ENCODE measurements around the gene FAM149B1. TPM values are rescaled to one million over a fixed set of nuclear protein-coding genes. Genes with fewer than 3 reads are reported as not detected.

FAM149B1 gene
- polyA plus RNA-seq, 6 donors from 2014 or later = 5.0 to 6.7 (median 5.8) TPM

GRCh38 chr10:73190188-73190587, 22.3 kb downstream of the FAM149B1 start:
- Mint-ChIP-seq H3K9me3 (no peaks in the 10 kb centered on the region), H3K27ac (no peak overlapping the region), H3K27me3 (no peaks in the 10 kb centered on the region), H3K36me3 (no peaks in the 10 kb centered on the region), H3K4me1 (no peaks in the 10 kb centered on the region), H3K4me3 (no peak overlapping the region)
- no peak for ATAC-seq (ENCODE audit: low read depth in 2 of 2)
- no peak for DNase-seq

DNA sequence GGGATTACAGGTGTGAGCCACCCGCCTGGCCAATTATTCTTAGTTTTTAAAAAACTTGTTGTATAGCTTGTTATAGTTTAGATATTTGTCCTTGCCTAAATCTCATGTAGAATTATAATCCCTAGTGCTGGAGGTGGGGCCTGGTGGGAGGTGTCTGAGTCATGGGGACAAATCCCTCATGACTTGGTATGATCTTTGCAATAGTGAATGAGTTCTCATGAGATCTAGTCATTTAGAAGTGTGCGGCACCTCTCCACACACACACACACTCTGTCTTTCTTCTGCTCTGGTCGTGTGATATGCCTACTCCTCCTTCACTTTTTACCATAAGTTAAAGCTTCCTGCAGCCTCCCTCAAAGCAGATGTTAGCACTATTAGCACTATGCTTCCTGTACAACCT, 37.2 kb downstream of the FAM149B1 start:
- peaks cover 0 to 10% of the 10 kb centered on the region in 2 donors for H3K36me3 Mint-ChIP-seq
- peaks cover 0 to 5% (median 0%) of the 10 kb centered on the region in 7 donors for H3K9me3 Mint-ChIP-seq
- DNase-seq (no peak), ATAC-seq (ENCODE audit: low read depth in 2 of 2) (no peak)
- H3K27me3 Mint-ChIP-seq = no peaks in the 10 kb centered on the region
- H3K4me1 Mint-ChIP-seq = no peaks in the 10 kb centered on the region
- no peak overlapping the region for H3K27ac Mint-ChIP-seq
- H3K4me3 Mint-ChIP-seq = no peak overlapping the region

DNA sequence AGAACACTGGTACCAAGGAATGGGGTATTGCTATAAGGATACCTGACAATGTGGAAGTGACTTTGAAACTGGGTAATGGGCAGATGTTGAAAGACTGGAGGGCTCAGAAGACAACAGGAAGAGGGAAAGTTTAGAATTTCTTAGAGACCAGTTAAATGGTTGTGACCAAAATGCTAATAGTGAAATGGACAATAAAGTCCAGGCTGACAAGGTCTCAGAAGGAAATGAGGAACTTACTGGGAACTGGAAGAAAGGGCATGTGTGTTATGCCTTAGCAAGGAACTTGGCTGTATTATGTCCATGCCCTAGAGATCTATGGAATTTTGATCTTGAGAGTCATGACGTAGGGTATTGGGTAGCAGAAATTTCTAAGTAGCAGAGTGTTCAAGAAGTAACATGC, 38.0 kb downstream of the FAM149B1 start:
- ATAC-seq (ENCODE audit: low read depth in 2 of 2) = no peak

DNA sequence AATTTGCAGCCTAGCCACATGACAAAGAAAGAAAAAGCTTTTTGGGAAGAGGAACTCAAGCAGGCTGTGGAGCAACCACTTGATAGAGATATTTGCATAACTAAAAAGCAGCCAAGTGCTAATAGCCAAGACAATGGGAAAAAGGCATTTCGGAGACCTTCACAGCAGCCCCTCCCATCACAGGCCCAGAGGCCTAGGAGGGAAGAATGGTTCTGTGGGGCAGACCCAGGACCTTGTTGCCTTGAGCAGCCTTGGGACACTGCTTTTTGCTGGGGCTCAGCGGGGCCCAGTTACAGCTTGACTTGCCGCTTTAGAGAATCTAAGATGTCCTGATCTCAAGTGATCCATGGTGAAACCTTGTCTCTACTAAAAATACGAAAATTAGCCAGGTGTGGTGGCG, 38.5 kb downstream of the FAM149B1 start:
- no peaks in the 10 kb centered on the region for H3K27me3 Mint-ChIP-seq
- peaks cover 0 to 5% (median 0%) of the 10 kb centered on the region in 7 donors for H3K9me3 Mint-ChIP-seq
- H3K4me3 Mint-ChIP-seq = no peak overlapping the region
- H3K4me1 Mint-ChIP-seq = no peaks in the 10 kb centered on the region
- no peak overlapping the region for H3K27ac Mint-ChIP-seq
- no peak for DNase-seq
- peaks cover 0 to 10% of the 10 kb centered on the region in 2 donors for H3K36me3 Mint-ChIP-seq
- no peak for ATAC-seq (ENCODE audit: low read depth in 2 of 2)

More for the DNA sequence above, 38.0 kb downstream of the FAM149B1 start:
- Mint-ChIP-seq H3K27me3 (no peaks in the 10 kb centered on the region), H3K9me3 (peaks cover 0 to 5% (median 0%) of the 10 kb centered on the region in 7 donors), H3K27ac (no peak overlapping the region), H3K4me1 (no peaks in the 10 kb centered on the region), H3K36me3 (peaks cover 0 to 5% of the 10 kb centered on the region in 2 donors), H3K4me3 (no peak overlapping the region)
- DNase-seq = no peak

- Mint-ChIP-seq H3K27ac (no peak overlapping the region), H3K9me3 (peaks cover 0 to 5% (median 0%) of the 10 kb centered on the region in 7 donors), H3K27me3 (no peaks in the 10 kb centered on the region), H3K4me3 (no peak overlapping the region), H3K36me3 (peaks cover 0 to 15% of the 10 kb centered on the region in 2 donors), H3K4me1 (no peaks in the 10 kb centered on the region)
- no peak for ATAC-seq (ENCODE audit: low read depth in 2 of 2)
- DNase-seq = no peak
These were observed 40.0 kb downstream of the FAM149B1 start for GRCh38 chr10:73207883-73208282.

GRCh38 chr10:73209705-73210104, 41.8 kb downstream of the FAM149B1 start:
- H3K27ac Mint-ChIP-seq = no peak overlapping the region
- H3K36me3 Mint-ChIP-seq = peaks cover 0 to 22% of the 10 kb centered on the region in 2 donors
- no peak overlapping the region for H3K4me3 Mint-ChIP-seq
- ATAC-seq (ENCODE audit: low read depth in 2 of 2) (no peak), DNase-seq (no peak)
- H3K4me1 Mint-ChIP-seq = peaks cover 0 to 7% (median 0%) of the 10 kb centered on the region in 3 donors
- H3K9me3 Mint-ChIP-seq = peaks cover 0 to 5% (median 0%) of the 10 kb centered on the region in 7 donors
- H3K27me3 Mint-ChIP-seq = no peaks in the 10 kb centered on the region

DNA sequence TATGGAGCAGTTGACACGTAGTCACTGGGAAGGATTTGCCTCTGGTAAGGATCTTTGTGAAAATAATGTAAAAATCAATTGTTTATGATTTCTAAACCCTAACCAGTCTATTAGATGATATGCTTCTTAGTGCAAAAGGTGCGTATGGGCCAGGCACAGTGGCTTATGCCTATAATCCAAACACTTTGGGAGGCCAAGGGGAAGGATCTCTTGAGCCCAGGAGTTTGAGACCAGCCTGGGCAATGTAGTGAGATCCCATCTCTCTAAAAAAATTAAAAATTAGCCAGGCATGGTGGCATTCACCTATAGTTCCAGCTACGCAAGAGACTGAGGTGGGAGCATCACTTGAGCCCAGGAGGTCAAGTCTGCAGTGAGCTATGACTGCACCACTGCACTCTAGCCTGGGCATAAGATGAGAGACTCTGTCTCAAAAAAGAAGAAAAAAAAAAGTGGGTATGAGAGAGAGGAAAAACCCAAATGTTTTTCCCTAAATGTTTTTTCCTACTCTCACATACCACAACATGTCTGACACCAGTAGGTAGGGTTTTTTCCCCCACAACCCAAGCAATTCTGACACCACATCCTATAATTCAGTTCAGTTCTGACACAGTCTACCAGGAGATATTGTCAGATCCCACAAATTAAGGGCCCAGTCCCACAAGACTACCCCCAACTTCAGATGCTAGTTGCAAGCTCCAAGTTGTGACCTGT, 42.6 kb downstream of the FAM149B1 start:
- Mint-ChIP-seq H3K36me3 (peaks cover under 1 to 23% of the 10 kb centered on the region in 2 donors), H3K27ac (peak overlapping the region in 1 of 6 donors; percentile 39), H3K9me3 (peaks cover 0 to 5% (median 0%) of the 10 kb centered on the region in 7 donors), H3K4me1 (peaks cover 0 to 7% (median 0%) of the 10 kb centered on the region in 3 donors), H3K27me3 (no peaks in the 10 kb centered on the region), H3K4me3 (no peak overlapping the region)
- ATAC-seq (ENCODE audit: low read depth in 2 of 2) = no peak
- no peak for DNase-seq

GRCh38 chr10:73211106-73211811, 43.3 kb downstream of the FAM149B1 start:
- peaks cover 0 to 7% (median 0%) of the 10 kb centered on the region in 3 donors for H3K4me1 Mint-ChIP-seq
- ATAC-seq (ENCODE audit: low read depth in 2 of 2) (no peak), DNase-seq (no peak)
- H3K27ac Mint-ChIP-seq = peak overlapping the region in 1 of 6 donors; percentile 66
- H3K9me3 Mint-ChIP-seq = peaks cover 0 to 3% (median 0%) of the 10 kb centered on the region in 7 donors
- H3K27me3 Mint-ChIP-seq = no peaks in the 10 kb centered on the region
- no peak overlapping the region for H3K4me3 Mint-ChIP-seq
- peaks cover 8 to 25% of the 10 kb centered on the region in 2 donors for H3K36me3 Mint-ChIP-seq

GRCh38 chr10:73215749-73216148, 47.8 kb downstream of the FAM149B1 start:
- ATAC-seq (ENCODE audit: low read depth in 2 of 2) (no peak), DNase-seq (no peak)
- Mint-ChIP-seq H3K27me3 (no peaks in the 10 kb centered on the region), H3K9me3 (peaks cover 0 to 7% (median 0%) of the 10 kb centered on the region in 7 donors), H3K4me1 (peaks cover 0 to 7% (median 0%) of the 10 kb centered on the region in 3 donors), H3K36me3 (peaks cover 17 to 38% of the 10 kb centered on the region in 2 donors), H3K27ac (no peak overlapping the region), H3K4me3 (no peak overlapping the region)

DNA sequence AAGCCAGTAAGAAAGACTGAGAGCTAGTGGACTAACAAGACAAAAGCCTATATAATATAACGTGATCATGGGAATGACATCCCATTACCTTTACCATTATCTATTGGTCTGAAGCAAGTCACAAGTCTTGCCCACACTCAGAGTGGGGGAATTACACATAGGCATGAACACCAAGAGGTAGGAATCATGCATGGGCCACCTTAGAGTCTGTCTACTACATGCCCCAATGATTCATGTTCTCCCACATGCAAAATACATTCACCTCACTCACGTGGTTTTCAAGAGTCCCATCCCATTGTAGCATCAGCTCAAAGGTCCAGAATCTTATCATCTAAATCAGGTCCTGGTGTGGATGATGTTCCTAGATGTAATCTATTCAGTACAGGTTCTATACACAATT, 49.7 kb downstream of the FAM149B1 start:
- ATAC-seq (ENCODE audit: low read depth in 2 of 2) = no peak
- DNase-seq = no peak
- peaks cover 17 to 32% of the 10 kb centered on the region in 2 donors for H3K36me3 Mint-ChIP-seq
- H3K27ac Mint-ChIP-seq = no peak overlapping the region
- peaks cover 0 to 7% (median 5%) of the 10 kb centered on the region in 3 donors for H3K4me1 Mint-ChIP-seq
- peaks cover 0 to 7% (median 0%) of the 10 kb centered on the region in 7 donors for H3K9me3 Mint-ChIP-seq
- H3K27me3 Mint-ChIP-seq = no peaks in the 10 kb centered on the region
- no peak overlapping the region for H3K4me3 Mint-ChIP-seq

DNA sequence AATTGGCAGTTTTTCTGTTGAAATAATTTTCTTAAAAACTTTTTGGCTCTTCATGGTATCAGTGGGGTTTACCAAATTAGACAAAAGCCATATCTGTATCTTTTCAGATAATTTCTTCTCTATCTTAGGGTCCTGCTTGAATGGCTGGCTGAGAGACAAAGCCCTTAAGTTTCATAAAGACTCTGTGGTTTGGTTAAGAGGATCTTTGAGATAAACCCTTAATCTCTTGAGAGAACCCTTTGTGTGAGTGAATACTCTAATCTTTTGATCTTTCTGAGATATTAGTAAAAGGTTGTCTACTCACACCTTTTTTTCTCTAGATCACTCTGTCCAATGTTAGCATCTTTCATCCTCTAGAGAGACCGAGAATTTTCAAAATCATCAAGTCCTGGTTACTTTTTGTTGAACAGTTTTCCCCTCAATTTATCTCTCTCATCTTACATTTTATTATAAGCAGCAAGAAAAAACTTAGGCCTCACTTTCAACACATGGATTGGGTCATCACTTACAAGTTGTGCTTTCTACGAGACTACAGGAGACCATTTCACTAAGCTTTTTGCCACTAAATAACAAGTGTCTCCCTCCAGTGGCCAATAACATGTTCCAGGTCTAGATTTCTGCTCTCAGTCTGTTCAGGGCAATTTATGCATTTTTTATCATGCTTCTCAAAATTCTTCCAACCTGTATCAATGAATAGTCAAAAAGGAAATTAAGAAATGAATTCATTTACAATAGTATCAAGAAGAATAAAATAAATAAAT, 50.7 kb downstream of the FAM149B1 start:
- Mint-ChIP-seq H3K36me3 (peaks cover 17 to 29% of the 10 kb centered on the region in 2 donors), H3K27me3 (no peaks in the 10 kb centered on the region), H3K4me1 (peaks cover 0 to 7% (median 5%) of the 10 kb centered on the region in 3 donors), H3K9me3 (peaks cover 0 to 7% (median 0%) of the 10 kb centered on the region in 7 donors), H3K4me3 (no peak overlapping the region), H3K27ac (peak overlapping the region in 1 of 6 donors; percentile 22)
- DNase-seq (no peak), ATAC-seq (ENCODE audit: low read depth in 2 of 2) (no peak)

DNA sequence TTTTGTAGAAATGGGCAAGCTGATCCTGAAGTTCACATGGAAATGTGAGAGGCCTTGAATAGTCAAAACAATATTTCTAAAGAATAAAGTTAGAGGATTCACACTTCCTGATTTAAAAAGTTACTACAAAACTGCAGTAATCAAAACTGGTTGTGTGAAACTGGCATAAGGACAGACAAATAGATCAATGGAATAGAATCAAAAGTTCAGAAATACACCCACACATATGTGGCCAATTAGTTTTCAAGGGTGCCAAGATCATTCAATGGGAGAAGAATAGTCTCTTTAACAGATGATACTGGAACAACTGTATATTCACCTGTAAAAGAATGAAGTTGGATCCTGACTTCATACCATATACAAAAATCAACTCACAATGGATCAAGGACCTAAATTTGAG, 51.5 kb downstream of the FAM149B1 start:
- Mint-ChIP-seq H3K36me3 (peaks cover 17 to 26% of the 10 kb centered on the region in 2 donors), H3K4me3 (no peak overlapping the region), H3K27ac (no peak overlapping the region), H3K27me3 (no peaks in the 10 kb centered on the region), H3K4me1 (peaks cover 0 to 5% (median 2%) of the 10 kb centered on the region in 3 donors), H3K9me3 (peaks cover 0 to 7% (median 0%) of the 10 kb centered on the region in 7 donors)
- no peak for DNase-seq
- no peak for ATAC-seq (ENCODE audit: low read depth in 2 of 2)

DNA sequence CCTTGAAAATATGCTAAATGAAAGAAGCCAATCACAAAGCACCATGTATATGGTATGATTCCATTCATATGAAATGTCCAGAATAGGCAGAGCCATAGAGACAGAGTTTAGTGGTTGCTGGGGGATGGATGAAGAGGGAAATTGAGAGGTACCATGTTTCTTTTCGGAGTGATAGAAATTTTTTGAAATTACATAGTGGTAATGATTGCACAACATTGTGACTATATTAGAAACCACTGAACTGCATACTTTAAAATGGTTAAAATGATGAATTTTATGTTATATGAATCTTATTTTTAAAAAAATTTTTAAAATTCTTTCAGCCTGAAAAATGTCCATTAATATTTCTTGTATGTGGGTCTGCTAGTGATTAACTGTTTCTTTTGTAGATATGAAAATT, 53.1 kb downstream of the FAM149B1 start:
- Mint-ChIP-seq H3K9me3 (peaks cover 0 to 5% (median 0%) of the 10 kb centered on the region in 7 donors), H3K4me1 (peaks cover 0 to 5% (median 0%) of the 10 kb centered on the region in 3 donors), H3K36me3 (peaks cover 12 to 18% of the 10 kb centered on the region in 2 donors), H3K4me3 (no peak overlapping the region), H3K27me3 (no peaks in the 10 kb centered on the region), H3K27ac (no peak overlapping the region)
- ATAC-seq (ENCODE audit: low read depth in 2 of 2) (no peak), DNase-seq (no peak)
